Measurements from ENCODE around the gene PPIF.
A peak's percentile ranks its signal among the peaks of the same experiment; 100 is the strongest.

DNA sequence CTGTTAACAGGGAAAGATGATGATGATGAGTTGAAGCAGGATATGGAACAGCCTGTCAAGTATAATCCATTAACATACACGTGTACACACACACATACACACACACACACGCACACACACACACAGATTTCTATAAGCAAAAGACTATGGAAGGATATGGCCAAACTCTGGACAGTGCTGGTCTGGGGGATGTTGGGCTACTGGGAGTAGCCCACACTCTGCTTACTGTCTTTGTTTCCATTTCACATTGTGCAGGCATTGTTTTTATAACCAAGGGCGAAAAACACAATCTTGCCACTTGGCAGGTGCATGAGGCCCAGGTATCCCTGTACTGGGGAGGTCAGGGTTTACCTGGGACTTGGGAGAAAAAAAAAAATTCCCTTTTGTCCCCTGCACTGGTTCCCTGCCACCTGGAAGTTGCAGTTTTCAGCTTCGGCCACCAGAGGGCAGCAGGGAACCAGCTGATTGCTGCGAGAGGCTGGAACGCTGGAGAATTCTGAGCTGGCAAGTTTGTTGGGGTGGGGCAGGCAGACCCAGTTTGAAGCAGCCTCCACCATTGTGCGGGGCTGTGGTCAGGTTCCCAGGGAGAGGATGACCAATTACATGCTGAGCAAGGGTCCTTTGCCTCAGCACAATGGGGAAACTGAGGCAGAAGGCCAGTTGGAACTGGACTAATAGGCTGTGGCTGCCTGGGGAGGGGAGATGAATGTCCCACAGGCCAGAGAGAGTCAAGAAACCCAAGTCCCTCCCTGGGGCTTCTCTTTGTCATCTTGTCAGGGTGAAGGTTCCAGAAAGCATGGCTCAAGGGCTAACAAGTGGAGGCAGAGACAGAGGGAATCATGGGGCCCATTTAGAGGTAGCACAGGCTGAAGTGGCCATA lies 27.3 kb downstream of the PPIF start:
- TF ChIP-seq, protein P1, sequence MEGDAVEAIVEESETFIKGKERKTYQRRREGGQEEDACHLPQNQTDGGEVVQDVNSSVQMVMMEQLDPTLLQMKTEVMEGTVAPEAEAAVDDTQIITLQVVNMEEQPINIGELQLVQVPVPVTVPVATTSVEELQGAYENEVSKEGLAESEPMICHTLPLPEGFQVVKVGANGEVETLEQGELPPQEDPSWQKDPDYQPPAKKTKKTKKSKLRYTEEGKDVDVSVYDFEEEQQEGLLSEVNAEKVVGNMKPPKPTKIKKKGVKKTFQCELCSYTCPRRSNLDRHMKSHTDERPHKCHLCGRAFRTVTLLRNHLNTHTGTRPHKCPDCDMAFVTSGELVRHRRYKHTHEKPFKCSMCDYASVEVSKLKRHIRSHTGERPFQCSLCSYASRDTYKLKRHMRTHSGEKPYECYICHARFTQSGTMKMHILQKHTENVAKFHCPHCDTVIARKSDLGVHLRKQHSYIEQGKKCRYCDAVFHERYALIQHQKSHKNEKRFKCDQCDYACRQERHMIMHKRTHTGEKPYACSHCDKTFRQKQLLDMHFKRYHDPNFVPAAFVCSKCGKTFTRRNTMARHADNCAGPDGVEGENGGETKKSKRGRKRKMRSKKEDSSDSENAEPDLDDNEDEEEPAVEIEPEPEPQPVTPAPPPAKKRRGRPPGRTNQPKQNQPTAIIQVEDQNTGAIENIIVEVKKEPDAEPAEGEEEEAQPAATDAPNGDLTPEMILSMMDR (IDR thresholded peaks at IDR 0.05; ENCODE audit: insufficient read depth, low read length) = peak; percentile 83
- TF ChIP-seq POLR2AphosphoS5 (IDR thresholded peaks at IDR 0.05; ENCODE audit: low read depth) (no peak), GABPA (IDR thresholded peaks at IDR 0.05; ENCODE audit: low read depth) (no peak), REST (IDR thresholded peaks at IDR 0.05; ENCODE audit: insufficient replicate concordance, low read depth) (no peak)

Data from HL-60 (cell line).